Endothelial cell of umbilical vein (primary cell): ENCODE results near the gene DOLPP1. TPM values are rescaled to one million over a fixed set of nuclear protein-coding genes. Genes with fewer than 3 reads are reported as not detected.

Source experiments
- BruUV-seq: library from RNA; stranded (reverse); fragments of 400-500 nt; replicated peaks from 2 replicates; lab custom pipeline; 2021; lab: Mats Ljungman, UMichigan
- CTCF ChIA-PET: fragments of 300-600, 350-600 bp; sonication (Branson Sonifier 250); formaldehyde crosslinking; loops from one replicate; lab custom pipeline; 2021; ENCODE audit warnings: antibody characterized with exemption, inconsistent platforms; lab: Charles Lee
- POLR2A ChIA-PET: fragments of 300-600, 350-600 bp; sonication (Branson Sonifier 250); formaldehyde crosslinking; loops from one replicate; lab custom pipeline; 2021; ENCODE audit warnings: antibody characterized with exemption, inconsistent platforms; lab: Charles Lee
- DNase-seq: peaks from one replicate; pipeline ENCODE4 v3.0.0-alpha.2; 2011; ENCODE audit warnings: low read depth, low spot score
- FAIRE-seq: peaks from 2 replicates; lab custom pipeline; 2011; peaks lifted over from hg19 to GRCh38; lab: Jason Lieb, UNC
- H2AFZ ChIP-seq: 2 replicates; pipeline ENCODE4 v1.6.0; 2012; ENCODE audit warnings: low read depth, low read length, control low read depth, inconsistent platforms
- H3K27ac ChIP-seq: 2 replicates; pipeline ENCODE4 v1.5.1; 2011; ENCODE audit warnings: low read depth, mild to moderate bottlenecking, control low read depth, low read length, moderate library complexity; ENCODE audit not compliant: insufficient read depth
- H3K27me3 ChIP-seq, 2 experiments: 2 replicates each; pipeline versions ENCODE4 v1.6.0 to v1.6.1; 2011; ENCODE audit warnings: low read length in 2 of 2, mixed read lengths in 1 of 2; ENCODE audit not compliant: control insufficient read depth in 2 of 2, insufficient read depth in 2 of 2
- H3K36me3 ChIP-seq, 2 experiments: 2 replicates in 1 of 2; 3 replicates in 1 of 2; pipeline ENCODE4 v1.5.1; 2011; ENCODE audit warnings: low read length in 2 of 2, mild to moderate bottlenecking in 1 of 2, moderate library complexity in 1 of 2; ENCODE audit not compliant: control insufficient read depth in 2 of 2, insufficient read depth in 2 of 2; ENCODE audit errors: extremely low read depth in 1 of 2
- H3K4me1 ChIP-seq: 3 replicates; pipeline ENCODE4 v1.5.1; 2011; ENCODE audit warnings: mild to moderate bottlenecking, low read length; ENCODE audit not compliant: control insufficient read depth, insufficient read depth; ENCODE audit errors: extremely low read depth
- H3K4me2 ChIP-seq: 2 replicates; pipeline ENCODE4 v1.6.1; 2011; ENCODE audit warnings: low read length, control low read depth, mixed read lengths; ENCODE audit not compliant: insufficient read depth
- H3K4me3 ChIP-seq, 3 experiments: fragments of 200-600 bp in 1 of 3; sonication (generic), shearing (Covaris generic) in 1 of 3; replicated peaks in 1 of 3; 2 replicates each; pipeline ENCODE4 v1.5.1; 2011 to 2016; ENCODE audit warnings: control low read depth in 3 of 3, low read length in 3 of 3, mild to moderate bottlenecking in 2 of 3, inconsistent platforms in 1 of 3, low read depth in 1 of 3, moderate library complexity in 1 of 3; ENCODE audit not compliant: insufficient read depth in 1 of 3
- H3K79me2 ChIP-seq: 2 replicates; pipeline ENCODE4 v1.6.0; 2012; ENCODE audit warnings: low read length, inconsistent platforms; ENCODE audit not compliant: control insufficient read depth, insufficient read depth
- H3K9ac ChIP-seq: replicated peaks from 2 replicates; pipeline ENCODE3; 2011; ENCODE audit warnings: low read length, control low read depth; ENCODE audit not compliant: insufficient read depth; ENCODE audit errors: extremely low read depth
- H3K9me1 ChIP-seq: replicated peaks from 3 replicates; pipeline ENCODE4 v1.6.0; 2011; ENCODE audit warnings: mild to moderate bottlenecking, low read length; ENCODE audit not compliant: control insufficient read depth, insufficient read depth; ENCODE audit errors: extremely low read depth
- H3K9me3 ChIP-seq: replicated peaks from 2 replicates; pipeline ENCODE4 v1.5.1; 2012; ENCODE audit warnings: low read length, inconsistent platforms; ENCODE audit not compliant: control insufficient read depth, insufficient read depth
- H4K20me1 ChIP-seq: replicated peaks from 2 replicates; pipeline ENCODE3; 2011; ENCODE audit warnings: mild to moderate bottlenecking, low read length; ENCODE audit not compliant: control insufficient read depth, insufficient read depth; ENCODE audit errors: extremely low read depth
- EZH2 ChIP-seq: IDR thresholded peaks from 2 replicates; pipeline ENCODE4 v1.6.1; 2012; ENCODE audit warnings: borderline replicate concordance, low read depth, mild to moderate bottlenecking, moderate library complexity, low read length, inconsistent platforms; ENCODE audit not compliant: severe bottlenecking
- FOS ChIP-seq: IDR thresholded peaks from 2 replicates; pipeline ENCODE4 v1.6.1; 2011; ENCODE audit warnings: mild to moderate bottlenecking, low read length, moderate library complexity, borderline replicate concordance; ENCODE audit not compliant: insufficient read depth
- GATA2 ChIP-seq: IDR thresholded peaks from 2 replicates; pipeline ENCODE4 v1.7.0; 2011; ENCODE audit warnings: low read depth, mild to moderate bottlenecking, moderate library complexity, mixed read lengths, low read length; ENCODE audit not compliant: insufficient read length, insufficient read depth
- JUN ChIP-seq: IDR thresholded peaks from 2 replicates; pipeline ENCODE4 v1.6.1; 2011; ENCODE audit warnings: borderline replicate concordance, low read depth; ENCODE audit not compliant: insufficient read length, insufficient read depth
- MYC ChIP-seq: IDR thresholded peaks from one replicate; pipeline ENCODE4 v1.6.1; 2011; ENCODE audit warnings: mild to moderate bottlenecking, low read depth, low read length
- dilution Hi-C: fragments of 300-500 bp; cut with MboI; formaldehyde crosslinking; loops from one replicate; pipeline ENCODE4 v1.15.0; 2019; ENCODE audit warnings: low sequenced_read_pairs; ENCODE audit not compliant: extremely low pct_ligation_motif_present
- intact Hi-C: fragments of 100-400 bp; cut with micrococcal nuclease; formaldehyde crosslinking; loops from one replicate; pipeline ENCODE4 v1.10.0; 2022
- polyA plus RNA-seq, 4 experiments: library from polyadenylated mRNA; depleted of rRNA in 3 of 4; stranded (reverse) in 3 of 4; unstranded in 1 of 4; fragments of >200 nt; gene quantifications; 2 replicates each; pipeline versions ENCODE4 v1.2.1 to v1.2.3, GENCODE V29; 2011 to 2012; ENCODE audit warnings: missing spikeins in 1 of 4
- total RNA-seq: library from RNA; stranded (reverse); gene quantifications from 2 replicates; pipeline ENCODE4 v1.2.3, GENCODE V29; 2021
- TF ChIP-seq, protein P1 (sequence below): IDR thresholded peaks from 2 replicates; pipeline ENCODE4 v1.6.1; 2011; ENCODE audit not compliant: insufficient read depth, insufficient read length

The DOLPP1 gene
- total and polyA plus RNA-seq, 2 donors (not counting 3 experiments of a cell fraction or from before 2014, with no cell fraction given) = 17.7 to 28.3 TPM

GRCh38 chr9:129076640-129077037 is 4.3 kb upstream of the DOLPP1 start:
- no peak overlapping the region for H3K4me2 ChIP-seq
- H3K9me1 ChIP-seq = no peaks in the 10 kb centered on the region
- peaks cover 8% of the 10 kb centered on the region for H3K4me1 ChIP-seq
- H3K9me3 ChIP-seq = no peaks in the 10 kb centered on the region
- POLR2A ChIA-PET = no interaction called here
- H3K4me3 ChIP-seq = no peak overlapping the region
- H2AFZ ChIP-seq = no peak overlapping the region
- DNase-seq = no peak
- CTCF ChIA-PET = no interaction called here
- dilution Hi-C loops (no loop called here), intact Hi-C loops (no loop called here)
- H4K20me1 ChIP-seq = no peaks in the 10 kb centered on the region
- FAIRE-seq = no peak
- no peak overlapping the region for H3K27ac ChIP-seq
- H3K9ac ChIP-seq = no peak overlapping the region
- TF ChIP-seq FOS (no peak), MYC (no peak), GATA2 (no peak), JUN (no peak), EZH2 (no peak)
- TF ChIP-seq, protein P1, sequence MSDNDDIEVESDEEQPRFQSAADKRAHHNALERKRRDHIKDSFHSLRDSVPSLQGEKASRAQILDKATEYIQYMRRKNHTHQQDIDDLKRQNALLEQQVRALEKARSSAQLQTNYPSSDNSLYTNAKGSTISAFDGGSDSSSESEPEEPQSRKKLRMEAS = no peak
- H3K27me3 ChIP-seq = no peaks in the 10 kb centered on the region
- peaks cover 1% of the 10 kb centered on the region for H3K79me2 ChIP-seq
- BruUV-seq = no TSS peak
- H3K36me3 ChIP-seq = no peaks in the 10 kb centered on the region

- H3K9me3 ChIP-seq = no peaks in the 10 kb centered on the region
- no peak for FAIRE-seq
- ChIA-PET POLR2A (no interaction called here), CTCF (no interaction called here)
- TF ChIP-seq GATA2 = no peak
- H3K4me2 ChIP-seq = no peak overlapping the region
- H3K4me3 ChIP-seq = no peak overlapping the region
- H3K27ac ChIP-seq = no peak overlapping the region
- dilution Hi-C loops (no loop called here), intact Hi-C loops (no loop called here)
- no peaks in the 10 kb centered on the region for H3K36me3 ChIP-seq
- no peaks in the 10 kb centered on the region for H3K9me1 ChIP-seq
- no peak overlapping the region for H2AFZ ChIP-seq
- H4K20me1 ChIP-seq = no peaks in the 10 kb centered on the region
- no peak for DNase-seq
- no peak overlapping the region for H3K9ac ChIP-seq
- BruUV-seq = no TSS peak
- peaks cover 7% of the 10 kb centered on the region for H3K79me2 ChIP-seq
- no peaks in the 10 kb centered on the region for H3K27me3 ChIP-seq
- peaks cover 14% of the 10 kb centered on the region for H3K4me1 ChIP-seq
Measured at GRCh38 chr9:129077236-129077635, 3.7 kb upstream of the DOLPP1 start.
